H54 (cell line): Measurements from ENCODE around the gene ATP1B2.

Experiments
- DNase-seq: peaks from one replicate; pipeline ENCODE4 v3.0.0; 2011; ENCODE audit warnings: low spot score, mixed read lengths; ENCODE audit not compliant: insufficient read length
- FAIRE-seq: peaks from 3 replicates; lab custom pipeline; 2011; peaks lifted over from hg19 to GRCh38; lab: Jason Lieb, UNC
- POLR2A ChIP-seq: IDR thresholded peaks from 2 replicates; pipeline ENCODE4 v1.6.1; 2011; ENCODE audit warnings: low read depth, mild to moderate bottlenecking, low read length

The ATP1B2 gene

DNA sequence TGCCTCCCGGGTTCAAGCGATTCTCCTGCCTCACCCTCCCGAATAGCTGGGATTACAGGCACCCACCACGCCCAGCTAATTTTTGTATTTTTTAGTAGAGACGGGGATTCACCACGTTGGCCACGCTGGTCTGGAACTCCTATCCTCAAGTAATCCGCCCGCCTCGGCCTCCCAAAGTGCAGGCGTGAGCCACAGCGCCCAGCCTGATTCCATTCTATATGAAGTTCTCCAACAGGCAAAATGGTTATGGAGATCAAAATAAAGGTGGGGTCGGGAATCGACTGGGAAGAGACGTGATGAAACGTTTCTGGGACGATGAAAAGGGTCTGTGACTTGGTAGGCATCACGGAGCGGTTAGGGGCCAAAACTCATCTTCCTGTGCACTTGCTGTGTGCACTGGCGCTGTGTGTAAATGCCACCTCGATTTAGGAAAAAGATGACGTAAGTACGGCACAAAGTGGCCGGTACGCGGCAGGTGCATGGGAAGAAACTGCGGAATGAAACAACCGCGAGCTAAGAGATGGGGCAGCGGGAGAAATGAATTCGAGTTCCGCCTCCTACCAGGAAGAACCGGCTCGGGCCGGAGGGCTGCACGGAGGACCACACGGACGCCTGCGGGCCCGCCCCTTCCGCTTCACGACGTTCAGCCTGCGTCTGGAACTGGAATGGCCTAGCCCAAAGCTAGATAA is 35.0 kb downstream of the ATP1B2 start:
- FAIRE-seq (no peak), DNase-seq (peak; percentile 50)
- no peak for TF ChIP-seq POLR2A

DNA sequence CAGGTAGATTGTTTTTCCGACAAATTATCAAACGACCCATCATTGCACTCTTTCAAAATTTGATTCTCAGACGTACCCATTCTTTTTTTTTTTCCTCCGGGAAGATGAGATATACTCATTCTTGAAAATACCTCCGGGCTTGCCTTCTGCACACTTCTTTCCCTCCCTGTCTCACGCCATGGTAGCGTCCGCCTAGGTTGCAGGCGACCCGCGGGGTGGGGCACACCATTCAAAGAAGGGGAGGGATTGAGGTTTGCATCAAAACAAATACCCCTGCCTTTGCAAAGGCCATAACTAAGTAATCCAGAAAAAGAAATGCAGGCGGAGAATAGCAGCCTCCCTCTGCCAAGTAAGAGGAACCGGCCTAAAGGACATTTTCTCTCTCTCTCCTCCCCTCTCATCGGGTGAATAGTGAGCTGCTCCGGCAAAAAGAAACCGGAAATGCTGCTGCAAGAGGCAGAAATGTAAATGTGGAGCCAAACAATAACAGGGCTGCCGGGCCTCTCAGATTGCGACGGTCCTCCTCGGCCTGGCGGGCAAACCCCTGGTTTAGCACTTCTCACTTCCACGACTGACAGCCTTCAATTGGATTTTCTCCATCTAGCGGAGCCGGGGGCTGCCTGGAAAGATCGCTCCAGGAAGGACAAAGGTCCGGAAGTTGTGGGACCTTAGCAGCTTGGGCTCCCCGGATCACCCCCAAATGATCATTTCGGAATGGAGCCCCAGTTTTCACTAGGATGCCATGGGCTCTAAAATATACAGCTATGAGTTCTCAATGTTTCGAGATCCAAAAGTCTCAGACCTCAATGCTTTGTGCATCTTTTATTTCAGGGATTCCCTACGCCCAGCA is 35.7 kb downstream of the ATP1B2 start:
- peak; percentile 58 for TF ChIP-seq POLR2A
- DNase-seq, result no peak
- FAIRE-seq, result no peak

DNA sequence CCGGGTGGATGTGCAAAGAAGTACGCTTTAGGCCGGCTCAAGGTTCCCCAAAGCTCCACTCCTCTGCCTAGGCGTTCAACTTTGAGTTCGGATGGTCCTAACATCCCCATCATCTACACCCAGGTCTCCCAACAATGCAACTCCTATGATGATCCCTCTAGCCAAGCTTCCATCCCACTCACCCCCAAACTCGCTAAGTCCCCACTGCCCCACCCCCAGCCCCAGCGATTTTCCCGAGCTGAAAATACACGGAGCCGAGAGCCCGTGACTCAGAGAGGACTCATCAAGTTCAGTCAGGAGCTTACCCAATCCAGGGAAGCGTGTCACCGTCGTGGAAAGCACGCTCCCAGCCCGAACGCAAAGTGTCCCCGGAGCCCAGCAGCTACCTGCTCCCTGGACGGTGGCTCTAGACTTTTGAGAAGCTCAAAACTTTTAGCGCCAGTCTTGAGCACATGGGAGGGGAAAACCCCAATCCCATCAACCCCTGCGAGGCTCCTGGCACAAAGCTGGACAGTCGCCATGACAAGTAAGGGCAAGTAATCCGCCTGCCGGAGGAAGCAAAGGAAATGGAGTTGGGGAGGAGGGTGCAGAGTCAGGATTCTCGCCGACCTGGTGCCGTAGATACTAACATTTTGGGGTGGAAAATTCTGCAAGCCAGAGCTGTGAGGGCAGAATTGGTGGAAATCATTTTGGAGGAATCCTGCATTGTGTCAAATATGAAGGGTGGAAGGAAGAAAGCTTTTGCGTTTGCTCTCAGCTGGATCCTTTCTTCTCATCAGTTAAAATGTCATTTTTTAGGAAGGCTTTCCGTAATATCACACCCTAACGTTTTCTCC is 36.6 kb downstream of the ATP1B2 start, which contains the start of gene TP53:
TSS of gene TP53 (minus strand) at position 419 of the 836 bp plus-strand sequence. CDS start 10,896 bp downstream, outside the sequence.
- FAIRE-seq (no peak), DNase-seq (no peak)
- TF ChIP-seq POLR2A, result peak; percentile 91

DNA sequence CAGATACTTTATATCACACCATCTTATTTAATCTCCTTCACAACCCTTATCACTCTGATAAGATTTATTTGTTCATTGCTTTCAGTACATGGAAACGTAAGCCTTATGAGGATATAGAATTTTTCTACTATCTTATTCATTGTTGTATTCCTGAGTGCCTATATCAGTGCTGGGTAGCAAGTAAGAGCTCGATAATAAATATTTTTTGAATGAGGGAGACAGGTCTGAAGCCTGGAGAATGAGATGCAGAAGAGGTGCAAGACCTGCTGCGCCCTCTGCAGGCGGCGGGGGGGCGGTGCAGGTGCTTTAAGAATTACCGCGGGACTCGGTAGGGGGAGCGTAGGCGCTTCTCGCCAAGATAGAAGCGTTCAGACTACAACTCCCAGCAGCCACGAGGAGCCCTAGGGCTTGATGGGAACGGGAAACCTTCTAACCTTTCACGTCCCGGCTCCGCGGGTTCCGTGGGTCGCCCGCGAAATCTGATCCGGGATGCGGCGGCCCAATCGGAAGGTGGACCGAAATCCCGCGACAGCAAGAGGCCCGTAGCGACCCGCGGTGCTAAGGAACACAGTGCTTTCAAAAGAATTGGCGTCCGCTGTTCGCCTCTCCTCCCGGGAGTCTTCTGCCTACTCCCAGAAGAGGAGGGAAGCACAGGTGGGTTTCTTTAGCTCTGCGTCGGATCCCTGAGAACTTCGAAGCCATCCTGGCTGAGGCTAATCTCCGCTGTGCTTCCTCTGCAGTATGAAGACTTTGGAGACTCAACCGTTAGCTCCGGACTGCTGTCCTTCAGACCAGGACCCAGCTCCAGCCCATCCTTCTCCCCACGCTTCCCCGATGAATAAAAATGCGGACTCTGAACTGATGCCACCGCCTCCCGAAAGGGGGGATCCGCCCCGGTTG is 37.4 kb downstream of the ATP1B2 start, which contains the start of gene WRAP53:
TSS of gene WRAP53 (plus strand) at position 570 of the 900 bp plus-strand sequence. CDS start at position 742, 172 bp downstream.
- DNase-seq, result peak; percentile 84
- TF ChIP-seq POLR2A, result peak; percentile 62
- FAIRE-seq, result no peak

DNA sequence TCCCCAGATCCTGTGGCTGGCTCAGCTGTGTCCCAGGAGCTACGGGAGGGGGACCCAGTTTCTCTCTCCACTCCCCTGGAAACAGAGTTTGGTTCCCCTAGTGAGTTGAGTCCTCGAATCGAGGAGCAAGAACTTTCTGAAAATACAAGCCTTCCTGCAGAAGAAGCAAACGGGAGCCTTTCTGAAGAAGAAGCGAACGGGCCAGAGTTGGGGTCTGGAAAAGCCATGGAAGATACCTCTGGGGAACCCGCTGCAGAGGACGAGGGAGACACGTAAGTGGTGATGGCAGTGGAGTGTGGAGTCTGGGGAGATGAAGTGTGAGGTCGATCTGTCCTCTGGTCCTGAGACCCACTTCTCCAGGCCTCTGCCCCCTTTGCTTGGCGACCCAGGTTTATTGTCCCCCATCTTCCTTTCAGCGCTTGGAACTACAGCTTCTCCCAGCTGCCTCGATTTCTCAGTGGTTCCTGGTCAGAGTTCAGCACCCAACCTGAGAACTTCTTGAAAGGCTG is 38.1 kb downstream of the ATP1B2 start:
- DNase-seq (no peak), FAIRE-seq (no peak)
- no peak for TF ChIP-seq POLR2A

DNA sequence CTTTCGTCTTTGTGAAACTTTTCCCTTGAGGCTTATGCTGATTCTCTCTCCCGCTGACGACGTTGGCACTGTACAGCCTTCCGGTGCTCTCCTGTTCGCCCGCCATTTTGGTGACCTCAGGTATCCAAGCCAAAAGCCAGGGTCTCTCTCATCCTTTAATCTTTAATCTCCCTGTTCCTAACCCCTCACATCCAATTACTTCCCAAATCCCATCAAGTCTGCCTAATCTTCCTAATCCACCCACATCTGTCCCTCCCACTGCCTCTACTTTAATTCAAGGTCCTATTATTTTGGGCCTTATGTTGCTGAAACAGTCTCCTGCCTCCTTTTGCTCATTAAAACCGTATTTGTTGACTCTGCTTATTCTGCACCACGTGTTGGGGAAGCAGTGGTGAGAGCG is 44.9 kb downstream of the ATP1B2 start:
- no peak for DNase-seq
- FAIRE-seq, result no peak
- no peak for TF ChIP-seq POLR2A

DNA sequence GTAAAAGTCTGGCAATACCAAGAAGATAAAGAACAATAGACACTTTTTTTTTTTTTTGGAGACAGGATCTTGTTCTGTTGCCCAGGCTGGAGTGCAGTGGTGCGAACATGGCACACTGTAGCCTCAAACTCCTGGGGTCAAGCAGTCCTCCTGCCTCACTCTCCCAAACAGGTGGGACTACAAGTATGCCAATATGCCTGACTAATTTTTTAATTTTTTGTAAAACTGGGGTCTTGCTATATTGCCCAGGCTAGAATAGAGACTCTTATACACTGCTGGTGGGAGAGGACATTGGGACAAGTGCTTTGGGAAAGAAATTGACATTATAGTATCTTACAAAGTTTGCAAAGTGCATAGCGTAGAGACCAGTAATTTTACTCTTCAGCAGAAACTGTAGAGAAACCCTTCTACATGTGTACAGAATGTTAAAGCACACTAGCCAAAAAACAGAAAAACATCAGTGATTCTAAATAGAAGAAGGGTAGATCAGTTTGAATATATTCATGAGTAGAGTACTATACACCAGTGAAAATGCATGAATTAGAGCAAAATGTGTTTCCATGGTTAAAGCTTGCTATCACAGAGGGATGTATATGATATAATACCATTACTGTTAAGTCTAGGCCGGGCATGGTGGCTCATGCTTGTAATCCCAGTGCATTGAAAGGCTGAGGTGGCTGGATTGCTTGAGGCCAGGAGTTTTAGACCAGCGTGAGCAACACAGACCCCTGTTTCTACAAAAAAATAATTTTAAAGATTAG is 47.3 kb downstream of the ATP1B2 start:
- no peak for TF ChIP-seq POLR2A
- DNase-seq (no peak), FAIRE-seq (no peak)

DNA sequence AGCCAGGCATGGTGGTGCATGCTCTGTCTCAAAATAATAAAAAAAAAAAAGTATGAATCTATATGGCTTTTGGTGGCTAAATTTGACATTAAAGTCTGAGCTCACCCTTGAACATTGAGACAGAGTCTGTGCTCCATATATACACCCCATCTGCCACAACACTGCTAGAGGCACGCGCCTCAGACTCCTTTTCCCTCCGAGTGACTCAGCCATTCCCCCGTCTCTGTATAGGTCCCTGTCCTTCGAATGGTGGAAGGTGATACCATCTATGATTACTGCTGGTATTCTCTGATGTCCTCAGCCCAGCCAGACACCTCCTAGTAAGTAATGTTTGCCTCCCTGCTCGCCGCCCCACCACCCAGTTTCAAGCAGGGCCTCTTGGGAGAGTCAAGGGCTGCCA is 49.8 kb downstream of the ATP1B2 start:
- DNase-seq, result no peak
- no peak for TF ChIP-seq POLR2A
- no peak for FAIRE-seq

DNA sequence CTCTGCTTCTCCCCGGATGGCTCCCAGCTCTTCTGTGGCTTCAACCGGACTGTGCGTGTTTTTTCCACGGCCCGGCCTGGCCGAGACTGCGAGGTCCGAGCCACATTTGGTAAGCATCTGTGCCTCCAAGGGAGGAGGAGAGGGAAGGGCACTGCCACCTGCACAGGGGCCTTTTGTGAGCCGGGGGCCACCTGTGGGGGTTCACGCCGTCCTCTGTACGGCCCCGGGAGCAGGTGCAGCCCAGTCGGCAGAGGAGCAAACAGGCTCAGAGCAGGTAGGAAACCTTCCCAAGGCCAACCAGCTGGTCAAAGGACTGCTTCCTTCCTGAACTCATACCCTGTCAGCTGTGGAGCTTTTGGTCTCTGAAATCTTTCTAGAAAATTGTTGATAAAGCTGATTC is 51.0 kb downstream of the ATP1B2 start:
- FAIRE-seq (no peak), DNase-seq (no peak)
- no peak for TF ChIP-seq POLR2A

DNA sequence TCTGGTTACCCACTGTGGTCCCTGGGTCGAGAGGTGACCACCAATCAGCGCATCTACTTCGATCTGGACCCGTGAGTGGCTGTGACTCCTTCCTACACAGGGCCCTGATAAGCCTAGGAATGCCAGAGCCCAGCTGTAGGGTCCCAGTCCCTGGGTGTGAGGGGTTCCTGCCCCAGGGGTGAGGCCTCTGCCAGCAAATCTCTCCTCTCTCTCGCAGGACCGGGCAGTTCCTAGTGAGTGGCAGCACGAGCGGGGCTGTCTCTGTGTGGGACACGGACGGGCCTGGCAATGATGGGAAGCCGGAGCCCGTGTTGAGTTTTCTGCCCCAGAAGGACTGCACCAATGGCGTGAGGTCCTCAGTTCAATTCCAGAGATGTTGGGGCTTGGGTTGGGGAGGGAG is 52.0 kb downstream of the ATP1B2 start:
- FAIRE-seq (no peak), DNase-seq (no peak)
- TF ChIP-seq POLR2A, result no peak

DNA sequence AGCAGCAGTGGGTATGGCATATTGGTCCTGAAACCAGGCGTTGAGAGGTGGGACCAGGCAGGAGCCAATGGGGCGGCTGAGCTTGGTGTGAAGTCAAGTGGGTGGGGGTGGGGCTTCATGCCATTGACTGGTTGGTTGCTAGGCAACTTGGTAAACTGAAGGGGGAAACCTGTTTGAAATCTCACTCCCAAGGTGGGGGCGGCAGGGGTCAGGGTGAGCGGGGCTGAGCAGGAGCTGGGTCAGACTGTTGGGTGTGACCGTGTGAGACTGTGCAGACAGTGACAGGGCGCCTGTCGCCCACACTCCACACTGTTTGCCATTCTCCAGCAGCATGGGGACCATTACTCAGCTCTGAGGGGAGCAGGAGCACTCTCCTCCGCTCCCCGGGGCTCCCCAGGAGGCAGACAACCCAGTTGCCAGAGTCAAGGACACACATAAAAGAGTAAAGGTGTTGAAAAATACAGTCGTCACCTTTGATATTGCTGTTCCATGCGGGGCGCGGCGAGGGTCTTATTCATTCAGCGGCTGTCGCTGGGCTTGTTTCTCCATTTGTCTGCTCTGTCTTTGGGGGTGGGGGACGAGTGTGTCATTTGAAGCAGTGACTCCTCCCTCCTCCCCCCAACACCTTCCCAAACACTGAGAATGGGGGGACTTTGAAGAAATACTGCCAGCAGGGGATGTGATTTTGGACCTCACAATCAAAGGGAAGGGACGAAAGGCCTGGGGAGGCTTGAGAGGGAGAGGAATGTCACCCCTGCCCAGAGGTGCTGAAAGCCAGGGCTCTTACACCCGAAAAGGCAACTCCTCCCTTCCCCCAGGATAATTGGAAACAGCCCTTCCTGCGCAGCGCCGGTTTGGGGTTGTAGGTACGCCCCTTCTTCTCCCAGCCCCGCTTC is 53.1 kb downstream of the ATP1B2 start:
- no peak for TF ChIP-seq POLR2A
- no peak for FAIRE-seq

More for the DNA sequence above, 53.1 kb downstream of the ATP1B2 start:
- no peak for DNase-seq
